ENCODE measurements around the gene SUSD6. TPM values are rescaled to one million over a fixed set of nuclear protein-coding genes. Genes with fewer than 3 reads are reported as not detected.

SUSD6 gene
- polyA plus RNA-seq, 1 of the 3 experiments (the other 2 are of a cell fraction): 8.5 TPM

DNA sequence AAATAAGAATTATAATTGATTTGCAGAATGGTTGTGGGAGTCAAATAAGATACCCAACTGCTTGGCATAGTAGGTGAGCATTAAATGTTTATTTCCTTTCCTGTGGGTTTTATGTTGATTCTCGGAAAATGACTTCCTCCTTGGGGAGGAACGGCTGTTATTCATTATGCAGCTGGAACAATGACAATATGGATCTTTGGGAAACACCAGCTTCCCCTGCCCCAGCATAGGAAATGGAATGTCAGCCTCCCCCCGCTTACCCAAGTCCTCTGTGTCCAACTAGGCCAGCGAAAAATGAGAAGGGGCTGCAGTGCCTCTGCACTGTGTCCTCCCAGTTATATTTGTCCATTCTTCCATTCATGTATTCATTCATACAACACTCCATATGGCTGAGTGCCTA, 25.0 kb upstream of the SUSD6 start:
- no peaks in the 10 kb centered on the region for H3K9me2 ChIP-seq
- no peaks in the 10 kb centered on the region for H3K36me3 ChIP-seq (replicated peaks in 1 of 2; ENCODE audit: control insufficient read depth in 1 of 2, insufficient read depth in 2 of 2, low read length in 1 of 2)
- no peaks in the 10 kb centered on the region; a peak in 1 of 4 replicates for H3K4me1 ChIP-seq (ENCODE audit: control insufficient read depth in 1 of 2, insufficient read depth in 2 of 2, low read depth in 1 of 2, low read length in 1 of 2)
- no peak overlapping the region for H3K9ac ChIP-seq
- DNase-seq: no peak
- H3K4me2 ChIP-seq: no peak overlapping the region
- TF ChIP-seq GATA2 (CRISPR knock-in tag; IDR thresholded peaks at IDR 0.05): no peak
- no peaks in the 10 kb centered on the region for H3K27me3 ChIP-seq (ENCODE audit: insufficient read depth)
- H3K9me3 ChIP-seq: no peaks in the 10 kb centered on the region
- H2AFZ ChIP-seq (ENCODE audit: low read depth): no peak overlapping the region
- no peaks in the 10 kb centered on the region for H4K20me1 ChIP-seq (ENCODE audit: insufficient read depth)
- no peaks in the 10 kb centered on the region for H3F3A ChIP-seq (replicated peaks; ENCODE audit: insufficient read depth)
- H3K79me2 ChIP-seq (ENCODE audit: insufficient read depth): no peaks in the 10 kb centered on the region
- 64% methylated on average over 4 of the region's 4 CpGs for WGBS (ENCODE audit: low lambda C conversion rate)
- CTCF ChIA-PET: interaction anchor here (0.6 to 7.1 kb wide), 9 partner anchors 13 to 738 kb away, joined by 3 to 107 read pairs (median 9); partner anchors contain the start of gene CCDC177
- H3K4me3 ChIP-seq (ENCODE audit: low read depth in 2 of 2, low read length in 1 of 2): no peak overlapping the region
- no peak overlapping the region for H3K27ac ChIP-seq (ENCODE audit: low read depth in 2 of 2, low read length in 1 of 2)
- POLR2A ChIA-PET: no interaction called here

DNA sequence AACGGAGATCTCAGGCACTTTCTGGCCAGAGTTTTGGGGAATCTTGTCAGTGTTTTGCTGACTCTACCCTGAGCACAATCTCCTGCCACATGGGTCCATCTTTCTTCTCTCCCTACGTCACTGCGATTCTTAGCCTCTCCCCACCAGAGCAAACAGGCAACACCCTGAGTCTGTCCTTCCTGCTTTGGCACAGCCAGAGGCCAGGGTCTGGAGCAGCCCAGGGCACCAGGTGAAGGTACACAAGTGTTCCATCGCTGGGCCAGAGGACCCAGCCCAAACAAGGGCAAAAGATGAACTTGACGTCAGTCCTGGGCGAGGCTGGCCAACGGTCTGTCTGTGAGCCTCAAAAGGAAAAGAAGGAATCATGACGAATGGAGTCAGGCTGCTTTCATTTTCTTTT, 24.0 kb upstream of the SUSD6 start:
- H2AFZ ChIP-seq (ENCODE audit: low read depth): no peak overlapping the region
- H3K27me3 ChIP-seq (ENCODE audit: insufficient read depth): no peaks in the 10 kb centered on the region
- H3F3A ChIP-seq (replicated peaks; ENCODE audit: insufficient read depth): no peaks in the 10 kb centered on the region
- DNase-seq: no peak
- no peak overlapping the region for H3K27ac ChIP-seq (ENCODE audit: low read depth in 2 of 2, low read length in 1 of 2)
- no peaks in the 10 kb centered on the region for H3K36me3 ChIP-seq (replicated peaks in 1 of 2; ENCODE audit: control insufficient read depth in 1 of 2, insufficient read depth in 2 of 2, low read length in 1 of 2)
- no peaks in the 10 kb centered on the region; a peak in 1 of 4 replicates for H3K4me1 ChIP-seq (ENCODE audit: control insufficient read depth in 1 of 2, insufficient read depth in 2 of 2, low read depth in 1 of 2, low read length in 1 of 2)
- no peak overlapping the region for H3K4me3 ChIP-seq (ENCODE audit: low read depth in 2 of 2, low read length in 1 of 2)
- TF ChIP-seq, protein P1, sequence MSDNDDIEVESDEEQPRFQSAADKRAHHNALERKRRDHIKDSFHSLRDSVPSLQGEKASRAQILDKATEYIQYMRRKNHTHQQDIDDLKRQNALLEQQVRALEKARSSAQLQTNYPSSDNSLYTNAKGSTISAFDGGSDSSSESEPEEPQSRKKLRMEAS (IDR thresholded peaks at IDR 0.05; ENCODE audit: low read depth): no peak
- TF ChIP-seq GATA2 (CRISPR knock-in tag; IDR thresholded peaks at IDR 0.05) (no peak), RFX5 (IDR thresholded peaks at IDR 0.05; ENCODE audit: low read length) (no peak), EP300 (IDR thresholded peaks at IDR 0.05; ENCODE audit: borderline replicate concordance in 1 of 2, low read depth in 1 of 2, low read length in 1 of 2) (no peak), GABPA (IDR thresholded peaks at IDR 0.05; ENCODE audit: low read depth) (no peak), NFIC (IDR thresholded peaks at IDR 0.05; ENCODE audit: borderline replicate concordance) (no peak), EZH2phosphoT487 (IDR thresholded peaks at IDR 0.05; ENCODE audit: borderline replicate concordance, low read depth) (no peak), POLR2AphosphoS5 (IDR thresholded peaks at IDR 0.05; ENCODE audit: low read depth, low read length) (no peak), SIN3A (IDR thresholded peaks at IDR 0.05; ENCODE audit: borderline replicate concordance, low read depth, low read length) (no peak), FOXJ3 (CRISPR knock-in tag; IDR thresholded peaks at IDR 0.05) (no peak), MEF2A (IDR thresholded peaks at IDR 0.05; ENCODE audit: borderline replicate concordance, low read depth) (no peak), CHD2 (IDR thresholded peaks at IDR 0.05; ENCODE audit: low read length, partially characterized antibody) (no peak), ELF1 (IDR thresholded peaks at IDR 0.05) (no peak), TAF1 (IDR thresholded peaks at IDR 0.05; ENCODE audit: borderline replicate concordance, low read depth, low read length) (no peak)
- TF ChIP-seq, protein P2, sequence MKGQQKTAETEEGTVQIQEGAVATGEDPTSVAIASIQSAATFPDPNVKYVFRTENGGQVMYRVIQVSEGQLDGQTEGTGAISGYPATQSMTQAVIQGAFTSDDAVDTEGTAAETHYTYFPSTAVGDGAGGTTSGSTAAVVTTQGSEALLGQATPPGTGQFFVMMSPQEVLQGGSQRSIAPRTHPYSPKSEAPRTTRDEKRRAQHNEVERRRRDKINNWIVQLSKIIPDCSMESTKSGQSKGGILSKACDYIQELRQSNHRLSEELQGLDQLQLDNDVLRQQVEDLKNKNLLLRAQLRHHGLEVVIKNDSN (IDR thresholded peaks at IDR 0.05; ENCODE audit: borderline replicate concordance, low read depth): no peak
- TF ChIP-seq, protein P3, sequence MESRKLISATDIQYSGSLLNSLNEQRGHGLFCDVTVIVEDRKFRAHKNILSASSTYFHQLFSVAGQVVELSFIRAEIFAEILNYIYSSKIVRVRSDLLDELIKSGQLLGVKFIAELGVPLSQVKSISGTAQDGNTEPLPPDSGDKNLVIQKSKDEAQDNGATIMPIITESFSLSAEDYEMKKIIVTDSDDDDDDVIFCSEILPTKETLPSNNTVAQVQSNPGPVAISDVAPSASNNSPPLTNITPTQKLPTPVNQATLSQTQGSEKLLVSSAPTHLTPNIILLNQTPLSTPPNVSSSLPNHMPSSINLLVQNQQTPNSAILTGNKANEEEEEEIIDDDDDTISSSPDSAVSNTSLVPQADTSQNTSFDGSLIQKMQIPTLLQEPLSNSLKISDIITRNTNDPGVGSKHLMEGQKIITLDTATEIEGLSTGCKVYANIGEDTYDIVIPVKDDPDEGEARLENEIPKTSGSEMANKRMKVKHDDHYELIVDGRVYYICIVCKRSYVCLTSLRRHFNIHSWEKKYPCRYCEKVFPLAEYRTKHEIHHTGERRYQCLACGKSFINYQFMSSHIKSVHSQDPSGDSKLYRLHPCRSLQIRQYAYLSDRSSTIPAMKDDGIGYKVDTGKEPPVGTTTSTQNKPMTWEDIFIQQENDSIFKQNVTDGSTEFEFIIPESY (IDR thresholded peaks at IDR 0.05; ENCODE audit: borderline replicate concordance, low read depth): no peak
- TF ChIP-seq, protein P4, sequence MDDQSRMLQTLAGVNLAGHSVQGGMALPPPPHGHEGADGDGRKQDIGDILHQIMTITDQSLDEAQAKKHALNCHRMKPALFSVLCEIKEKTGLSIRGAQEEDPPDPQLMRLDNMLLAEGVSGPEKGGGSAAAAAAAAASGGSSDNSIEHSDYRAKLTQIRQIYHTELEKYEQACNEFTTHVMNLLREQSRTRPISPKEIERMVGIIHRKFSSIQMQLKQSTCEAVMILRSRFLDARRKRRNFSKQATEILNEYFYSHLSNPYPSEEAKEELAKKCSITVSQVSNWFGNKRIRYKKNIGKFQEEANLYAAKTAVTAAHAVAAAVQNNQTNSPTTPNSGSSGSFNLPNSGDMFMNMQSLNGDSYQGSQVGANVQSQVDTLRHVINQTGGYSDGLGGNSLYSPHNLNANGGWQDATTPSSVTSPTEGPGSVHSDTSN (IDR thresholded peaks at IDR 0.05): no peak
- TF ChIP-seq, protein P5, sequence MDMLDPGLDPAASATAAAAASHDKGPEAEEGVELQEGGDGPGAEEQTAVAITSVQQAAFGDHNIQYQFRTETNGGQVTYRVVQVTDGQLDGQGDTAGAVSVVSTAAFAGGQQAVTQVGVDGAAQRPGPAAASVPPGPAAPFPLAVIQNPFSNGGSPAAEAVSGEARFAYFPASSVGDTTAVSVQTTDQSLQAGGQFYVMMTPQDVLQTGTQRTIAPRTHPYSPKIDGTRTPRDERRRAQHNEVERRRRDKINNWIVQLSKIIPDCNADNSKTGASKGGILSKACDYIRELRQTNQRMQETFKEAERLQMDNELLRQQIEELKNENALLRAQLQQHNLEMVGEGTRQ (IDR thresholded peaks at IDR 0.05; ENCODE audit: borderline replicate concordance, low read depth, low read length): no peak
- TF ChIP-seq, protein P6, sequence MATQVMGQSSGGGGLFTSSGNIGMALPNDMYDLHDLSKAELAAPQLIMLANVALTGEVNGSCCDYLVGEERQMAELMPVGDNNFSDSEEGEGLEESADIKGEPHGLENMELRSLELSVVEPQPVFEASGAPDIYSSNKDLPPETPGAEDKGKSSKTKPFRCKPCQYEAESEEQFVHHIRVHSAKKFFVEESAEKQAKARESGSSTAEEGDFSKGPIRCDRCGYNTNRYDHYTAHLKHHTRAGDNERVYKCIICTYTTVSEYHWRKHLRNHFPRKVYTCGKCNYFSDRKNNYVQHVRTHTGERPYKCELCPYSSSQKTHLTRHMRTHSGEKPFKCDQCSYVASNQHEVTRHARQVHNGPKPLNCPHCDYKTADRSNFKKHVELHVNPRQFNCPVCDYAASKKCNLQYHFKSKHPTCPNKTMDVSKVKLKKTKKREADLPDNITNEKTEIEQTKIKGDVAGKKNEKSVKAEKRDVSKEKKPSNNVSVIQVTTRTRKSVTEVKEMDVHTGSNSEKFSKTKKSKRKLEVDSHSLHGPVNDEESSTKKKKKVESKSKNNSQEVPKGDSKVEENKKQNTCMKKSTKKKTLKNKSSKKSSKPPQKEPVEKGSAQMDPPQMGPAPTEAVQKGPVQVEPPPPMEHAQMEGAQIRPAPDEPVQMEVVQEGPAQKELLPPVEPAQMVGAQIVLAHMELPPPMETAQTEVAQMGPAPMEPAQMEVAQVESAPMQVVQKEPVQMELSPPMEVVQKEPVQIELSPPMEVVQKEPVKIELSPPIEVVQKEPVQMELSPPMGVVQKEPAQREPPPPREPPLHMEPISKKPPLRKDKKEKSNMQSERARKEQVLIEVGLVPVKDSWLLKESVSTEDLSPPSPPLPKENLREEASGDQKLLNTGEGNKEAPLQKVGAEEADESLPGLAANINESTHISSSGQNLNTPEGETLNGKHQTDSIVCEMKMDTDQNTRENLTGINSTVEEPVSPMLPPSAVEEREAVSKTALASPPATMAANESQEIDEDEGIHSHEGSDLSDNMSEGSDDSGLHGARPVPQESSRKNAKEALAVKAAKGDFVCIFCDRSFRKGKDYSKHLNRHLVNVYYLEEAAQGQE (IDR thresholded peaks at IDR 0.05; ENCODE audit: low read depth, low read length): no peak
- H3K79me2 ChIP-seq (ENCODE audit: insufficient read depth): no peaks in the 10 kb centered on the region
- H3K9me2 ChIP-seq: no peaks in the 10 kb centered on the region
- no peak overlapping the region for H3K4me2 ChIP-seq
- H4K20me1 ChIP-seq (ENCODE audit: insufficient read depth): no peaks in the 10 kb centered on the region
- CTCF ChIA-PET: interaction anchor here (0.9 to 7.1 kb wide), 3 partner anchors 13 to 141 kb away, joined by 4 to 107 read pairs (median 5); partner anchors contain the start of gene CCDC177
- H3K9me3 ChIP-seq: no peaks in the 10 kb centered on the region
- POLR2A ChIA-PET: no interaction called here
- H3K9ac ChIP-seq: no peak overlapping the region
- 60% methylated on average over 8 of the region's 8 CpGs for WGBS (ENCODE audit: low lambda C conversion rate)
